PC-3 (cell line): ENCODE data around the gene DNER.

Experiments
- EZH2 ChIP-seq: fragments of 300-600 bp; sonication (generic); IDR thresholded peaks from one replicate; pipeline ENCODE4 v1.6.1; 2017; ENCODE audit warnings: antibody characterized with exemption, mild to moderate bottlenecking, low read length; ENCODE audit not compliant: unreplicated experiment
- TF ChIP-seq, protein P1 (sequence below): fragments of 300-600 bp; sonication (generic); conservative IDR thresholded peaks from 2 replicates; pipeline ENCODE4 v1.5.1; 2017; ENCODE audit warnings: antibody characterized with exemption, low read depth, mild to moderate bottlenecking, low read length

GRCh38 chr2:229611360-229611759 lies 103.0 kb downstream of the DNER start:
- TF ChIP-seq, protein P1, sequence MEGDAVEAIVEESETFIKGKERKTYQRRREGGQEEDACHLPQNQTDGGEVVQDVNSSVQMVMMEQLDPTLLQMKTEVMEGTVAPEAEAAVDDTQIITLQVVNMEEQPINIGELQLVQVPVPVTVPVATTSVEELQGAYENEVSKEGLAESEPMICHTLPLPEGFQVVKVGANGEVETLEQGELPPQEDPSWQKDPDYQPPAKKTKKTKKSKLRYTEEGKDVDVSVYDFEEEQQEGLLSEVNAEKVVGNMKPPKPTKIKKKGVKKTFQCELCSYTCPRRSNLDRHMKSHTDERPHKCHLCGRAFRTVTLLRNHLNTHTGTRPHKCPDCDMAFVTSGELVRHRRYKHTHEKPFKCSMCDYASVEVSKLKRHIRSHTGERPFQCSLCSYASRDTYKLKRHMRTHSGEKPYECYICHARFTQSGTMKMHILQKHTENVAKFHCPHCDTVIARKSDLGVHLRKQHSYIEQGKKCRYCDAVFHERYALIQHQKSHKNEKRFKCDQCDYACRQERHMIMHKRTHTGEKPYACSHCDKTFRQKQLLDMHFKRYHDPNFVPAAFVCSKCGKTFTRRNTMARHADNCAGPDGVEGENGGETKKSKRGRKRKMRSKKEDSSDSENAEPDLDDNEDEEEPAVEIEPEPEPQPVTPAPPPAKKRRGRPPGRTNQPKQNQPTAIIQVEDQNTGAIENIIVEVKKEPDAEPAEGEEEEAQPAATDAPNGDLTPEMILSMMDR = no peak
- no peak for TF ChIP-seq EZH2
